D721Med (cell line): Measurements from ENCODE around the gene EFNB2.

Experiments used
- DNase-seq: peaks from one replicate; pipeline ENCODE4 v3.0.0; 2011; ENCODE audit warnings: low spot score; ENCODE audit not compliant: insufficient read length
- FAIRE-seq: peaks from 2 replicates; lab custom pipeline; 2011; peaks lifted over from hg19 to GRCh38; lab: Jason Lieb, UNC
- TF ChIP-seq, protein P1 (sequence below): IDR thresholded peaks from 2 replicates; pipeline ENCODE4 v1.5.1; 2012; ENCODE audit warnings: mild to moderate bottlenecking, control low read depth; ENCODE audit not compliant: insufficient read depth; ENCODE audit errors: missing control alignments

Gene EFNB2

GRCh38 chr13:106489849-106490568 lies 45.5 kb downstream of the EFNB2 start:
- DNase-seq = no peak
- no peak for FAIRE-seq
- TF ChIP-seq, protein P1, sequence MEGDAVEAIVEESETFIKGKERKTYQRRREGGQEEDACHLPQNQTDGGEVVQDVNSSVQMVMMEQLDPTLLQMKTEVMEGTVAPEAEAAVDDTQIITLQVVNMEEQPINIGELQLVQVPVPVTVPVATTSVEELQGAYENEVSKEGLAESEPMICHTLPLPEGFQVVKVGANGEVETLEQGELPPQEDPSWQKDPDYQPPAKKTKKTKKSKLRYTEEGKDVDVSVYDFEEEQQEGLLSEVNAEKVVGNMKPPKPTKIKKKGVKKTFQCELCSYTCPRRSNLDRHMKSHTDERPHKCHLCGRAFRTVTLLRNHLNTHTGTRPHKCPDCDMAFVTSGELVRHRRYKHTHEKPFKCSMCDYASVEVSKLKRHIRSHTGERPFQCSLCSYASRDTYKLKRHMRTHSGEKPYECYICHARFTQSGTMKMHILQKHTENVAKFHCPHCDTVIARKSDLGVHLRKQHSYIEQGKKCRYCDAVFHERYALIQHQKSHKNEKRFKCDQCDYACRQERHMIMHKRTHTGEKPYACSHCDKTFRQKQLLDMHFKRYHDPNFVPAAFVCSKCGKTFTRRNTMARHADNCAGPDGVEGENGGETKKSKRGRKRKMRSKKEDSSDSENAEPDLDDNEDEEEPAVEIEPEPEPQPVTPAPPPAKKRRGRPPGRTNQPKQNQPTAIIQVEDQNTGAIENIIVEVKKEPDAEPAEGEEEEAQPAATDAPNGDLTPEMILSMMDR = no peak

DNA sequence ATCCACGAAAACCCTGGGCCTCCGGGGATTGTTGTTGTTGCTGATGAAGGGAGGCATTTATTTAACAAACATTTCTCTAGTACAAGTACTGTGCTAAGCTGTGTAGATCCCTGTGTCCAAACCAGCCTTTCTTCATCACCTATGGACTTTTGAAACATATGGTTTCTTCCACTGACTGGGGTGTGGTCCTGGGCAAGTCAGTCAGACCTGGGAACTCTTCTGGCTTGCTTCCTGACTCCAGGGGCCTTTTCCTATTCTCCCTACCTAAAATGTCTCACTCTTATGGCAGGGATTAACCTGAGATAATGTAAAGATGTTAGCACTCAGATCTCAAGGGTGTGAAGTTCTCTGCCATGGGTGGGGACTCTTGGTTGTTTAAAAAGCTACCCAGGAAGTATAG lies 46.8 kb downstream of the EFNB2 start:
- FAIRE-seq (no peak), DNase-seq (no peak)
- TF ChIP-seq, protein P1 = no peak

DNA sequence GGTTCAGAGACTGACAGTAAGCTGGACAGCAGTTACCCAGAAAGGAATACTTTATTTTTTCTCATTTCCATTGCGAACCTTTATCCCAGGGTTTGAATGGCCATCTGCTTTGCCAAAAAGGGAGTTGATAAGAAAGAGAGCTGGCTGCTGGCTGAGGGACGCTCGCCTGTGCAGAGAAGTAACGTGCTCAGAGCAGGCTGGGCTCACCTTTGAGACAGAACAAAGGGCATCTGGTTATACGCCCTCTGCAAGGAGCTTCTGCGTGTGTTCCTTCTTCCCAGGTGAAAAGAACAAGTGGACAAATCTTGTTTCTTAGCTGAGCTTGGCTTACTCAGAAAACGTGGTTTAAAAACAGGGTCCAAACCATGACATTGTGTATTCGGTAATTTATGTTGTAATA lies 47.4 kb downstream of the EFNB2 start:
- no peak for DNase-seq
- TF ChIP-seq, protein P1 = no peak
- no peak for FAIRE-seq

DNA sequence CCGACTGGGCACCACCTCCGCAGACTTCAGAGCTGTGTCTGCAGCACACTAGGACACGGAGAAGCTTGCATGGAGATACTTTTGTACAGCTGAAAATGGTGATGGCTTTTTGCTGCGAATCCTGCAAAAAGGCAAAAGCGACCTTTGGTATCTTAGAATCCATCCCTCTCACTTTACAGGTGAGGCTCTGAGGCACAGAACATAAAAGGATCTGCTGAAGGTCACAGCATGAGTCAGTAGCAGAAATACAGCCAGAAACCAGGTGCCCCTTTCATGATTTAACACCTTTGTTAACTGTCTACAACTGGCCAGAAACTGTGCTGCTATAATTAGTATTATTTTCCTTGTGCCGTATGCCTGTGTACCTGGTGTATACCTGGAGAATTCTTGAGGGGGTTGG lies 48.3 kb downstream of the EFNB2 start:
- TF ChIP-seq, protein P1 = no peak
- DNase-seq = no peak
- FAIRE-seq = no peak

DNA sequence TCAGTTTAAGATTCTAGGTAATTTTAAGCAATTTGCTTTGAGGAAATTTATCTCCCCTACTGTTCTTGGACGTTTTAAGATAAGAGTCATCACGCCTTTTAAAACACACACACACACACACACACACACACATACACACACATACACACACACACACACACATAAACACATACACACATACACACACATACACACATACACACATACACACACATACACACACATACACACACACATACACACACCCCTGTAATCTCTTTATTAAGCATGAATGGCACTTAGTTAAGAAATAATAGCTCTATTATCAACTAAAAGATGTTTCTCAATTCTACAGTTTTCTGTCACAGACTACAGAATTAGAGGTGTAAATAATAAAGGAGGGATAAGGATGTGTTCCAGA lies 49.2 kb downstream of the EFNB2 start:
- DNase-seq (no peak), FAIRE-seq (no peak)
- TF ChIP-seq, protein P1 = no peak

DNA sequence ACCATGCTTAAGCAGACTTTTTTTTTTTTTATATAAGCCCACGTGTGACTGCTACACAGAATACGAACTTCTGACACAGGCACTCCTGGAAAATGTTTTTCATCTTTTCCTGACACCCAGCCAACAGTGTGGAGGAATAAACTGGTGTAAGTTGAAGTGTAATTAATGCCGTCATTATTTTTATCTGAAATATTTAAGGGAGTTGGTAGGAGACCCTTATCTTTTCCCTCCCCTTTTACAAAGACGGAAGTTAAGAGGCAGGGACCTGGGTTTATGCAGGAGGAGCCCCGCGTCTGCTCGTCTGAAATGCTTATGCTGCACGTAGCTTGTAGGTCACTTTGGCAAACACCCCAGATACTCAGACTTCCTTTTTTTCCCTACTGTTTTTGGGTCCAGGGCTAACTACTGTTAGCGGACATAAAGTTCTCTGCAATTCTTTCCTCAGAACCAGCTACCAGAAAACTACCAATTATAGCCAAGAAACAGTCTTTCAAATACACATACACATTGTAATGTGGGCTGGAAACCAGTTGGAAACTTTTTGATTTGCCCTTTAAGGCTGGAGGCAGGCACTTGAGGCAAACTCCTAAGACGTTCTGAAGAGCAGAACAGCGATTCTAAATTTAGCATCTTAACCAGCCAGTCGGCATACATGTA lies 50.8 kb downstream of the EFNB2 start:
- DNase-seq (no peak), FAIRE-seq (no peak)
- TF ChIP-seq, protein P1 = no peak

GRCh38 chr13:106484084-106484483 lies 51.4 kb downstream of the EFNB2 start:
- TF ChIP-seq, protein P1 = no peak
- DNase-seq (no peak), FAIRE-seq (no peak)
